ENCODE measurements around the gene ELP4.
"Not testable (repeated sequence)": the region's sequence is repeated elsewhere in the genome, so short reads cannot be mapped to it uniquely, and the experiment has no call there.

Gene ELP4, protein sequence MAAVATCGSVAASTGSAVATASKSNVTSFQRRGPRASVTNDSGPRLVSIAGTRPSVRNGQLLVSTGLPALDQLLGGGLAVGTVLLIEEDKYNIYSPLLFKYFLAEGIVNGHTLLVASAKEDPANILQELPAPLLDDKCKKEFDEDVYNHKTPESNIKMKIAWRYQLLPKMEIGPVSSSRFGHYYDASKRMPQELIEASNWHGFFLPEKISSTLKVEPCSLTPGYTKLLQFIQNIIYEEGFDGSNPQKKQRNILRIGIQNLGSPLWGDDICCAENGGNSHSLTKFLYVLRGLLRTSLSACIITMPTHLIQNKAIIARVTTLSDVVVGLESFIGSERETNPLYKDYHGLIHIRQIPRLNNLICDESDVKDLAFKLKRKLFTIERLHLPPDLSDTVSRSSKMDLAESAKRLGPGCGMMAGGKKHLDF

GRCh38 chr11:31509429-31510345 is at the start of gene ELP4, which contains the start of gene IMMP1L:
ELP4 (plus strand) TSS chr11:31509767; CDS start chr11:31509785, 18 bp downstream.
IMMP1L (minus strand) TSS chr11:31509622; CDS start chr11:31463276, 46,346 bp downstream.
- DNase-seq (ENCODE audit: low spot score), result peak; percentile 97

DNA sequence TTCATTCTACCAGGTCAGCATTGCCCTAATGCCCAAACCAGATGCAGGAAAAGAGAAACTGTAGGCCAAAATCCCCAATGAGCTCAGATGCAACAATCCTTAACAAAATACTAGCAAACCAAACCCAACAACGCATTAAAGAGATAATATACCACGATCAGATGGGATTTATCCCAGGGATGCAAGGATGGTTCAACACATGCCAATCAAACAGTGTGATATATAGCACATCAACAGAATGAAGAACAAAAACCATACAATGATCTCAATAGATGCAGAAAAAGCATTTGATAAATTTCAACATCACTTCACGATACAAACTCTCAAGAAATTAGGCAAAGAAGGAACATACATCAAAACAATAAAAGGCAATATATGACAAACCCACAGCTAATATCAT is 45.1 kb upstream of the ELP4 start:
- DNase-seq (ENCODE audit: low spot score), result no peak

- DNase-seq (ENCODE audit: low spot score), result no peak
These were observed 35.5 kb upstream of the ELP4 start for GRCh38 chr11:31474083-31474482.

DNA sequence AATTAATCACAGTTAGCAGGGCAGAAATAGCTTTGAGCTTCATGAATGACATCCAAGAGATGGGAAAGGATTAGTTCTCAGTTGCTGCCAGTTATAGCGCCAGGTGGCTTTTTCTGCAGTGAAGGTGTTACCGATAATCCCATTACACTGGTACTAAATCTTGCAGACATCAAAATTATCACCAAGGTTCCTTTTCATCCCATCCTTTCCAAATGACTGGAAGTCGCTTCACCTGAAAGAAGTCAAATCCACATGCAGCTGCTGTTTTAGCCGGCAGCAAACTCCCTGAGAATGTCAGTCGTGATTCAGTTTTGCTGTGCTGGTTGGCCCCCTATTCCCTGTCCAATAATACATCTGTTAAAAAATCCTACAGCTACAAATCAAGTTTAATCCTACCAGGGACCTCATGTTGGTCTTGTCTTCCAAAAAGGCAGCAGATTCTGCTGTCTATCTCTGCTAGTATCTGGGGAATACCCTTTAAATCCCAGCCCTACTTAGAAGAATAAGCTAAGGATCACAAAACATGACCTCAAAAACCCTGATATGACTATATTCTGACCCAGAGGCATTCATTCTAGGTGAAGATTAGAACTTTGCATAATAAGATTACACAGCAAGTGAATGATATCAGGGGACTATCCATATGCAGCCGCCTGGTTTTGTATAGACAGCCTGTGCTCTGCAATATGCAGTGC is 31.9 kb upstream of the ELP4 start:
- DNase-seq (ENCODE audit: low spot score), result no peak

- no peak for DNase-seq (ENCODE audit: low spot score)
These were observed 31.4 kb upstream of the ELP4 start for GRCh38 chr11:31478223-31478590.

- DNase-seq (ENCODE audit: low spot score), result no peak
These were observed 30.5 kb upstream of the ELP4 start for GRCh38 chr11:31479066-31479465.

DNA sequence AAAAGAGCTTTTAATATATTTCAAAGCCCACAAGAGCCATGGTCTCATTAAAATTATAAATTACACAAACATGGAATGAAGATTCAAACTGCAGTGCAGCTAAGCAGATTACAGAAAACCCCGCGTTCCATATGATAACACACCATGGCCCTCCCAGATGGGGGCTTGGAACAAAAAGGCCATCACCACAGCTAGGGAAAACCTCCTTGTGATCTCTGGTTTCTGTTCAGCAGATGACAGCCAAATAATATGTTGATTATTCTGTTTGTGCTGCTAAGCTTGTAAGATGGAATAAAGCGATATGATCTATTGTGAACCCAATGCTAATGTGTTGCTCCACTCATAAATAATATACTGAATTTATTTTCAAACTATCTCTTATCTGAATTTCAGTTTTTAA is 28.6 kb upstream of the ELP4 start:
- no peak for DNase-seq (ENCODE audit: low spot score)

DNA sequence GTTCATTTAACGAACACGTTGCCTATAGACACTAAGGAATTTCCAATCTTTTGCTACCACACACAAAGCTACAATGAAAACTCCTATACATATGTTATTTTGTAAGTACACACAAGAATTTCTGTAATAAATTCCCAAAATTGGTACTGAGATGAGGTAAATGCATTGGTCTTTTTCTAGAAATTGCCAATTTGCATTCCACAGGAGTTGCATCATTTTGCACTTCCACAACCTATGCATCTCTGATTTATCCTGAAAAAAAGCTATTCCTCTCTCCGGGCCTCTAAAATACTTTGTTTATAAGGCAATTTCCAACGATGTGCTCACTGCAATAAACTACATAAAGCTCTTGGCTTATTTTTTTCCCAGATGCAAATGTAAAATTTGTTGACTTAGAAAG is 25.1 kb upstream of the ELP4 start:
- DNase-seq (ENCODE audit: low spot score), result no peak

DNA sequence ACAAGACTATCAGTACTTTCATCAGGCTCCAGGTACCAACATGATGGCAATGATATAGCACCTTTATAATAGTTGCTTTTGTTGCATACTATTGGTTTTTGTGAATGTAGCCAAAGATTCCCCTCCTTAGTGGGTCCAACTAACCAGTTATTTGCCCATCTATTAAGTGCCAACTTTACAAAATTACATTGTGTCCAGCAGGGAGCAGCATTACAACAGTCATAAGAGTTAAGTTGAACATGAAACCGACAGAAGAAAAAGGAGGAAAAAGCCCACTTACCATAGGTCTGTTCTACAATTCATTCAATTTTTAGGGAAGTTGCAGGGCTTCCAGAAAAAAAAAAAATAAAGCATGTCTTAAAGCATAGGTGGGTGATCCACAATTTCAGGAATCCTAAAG is 21.7 kb upstream of the ELP4 start:
- DNase-seq (ENCODE audit: low spot score), result peak; percentile 56

- DNase-seq (ENCODE audit: low spot score), result peak; percentile 15
These were observed 17.1 kb upstream of the ELP4 start for GRCh38 chr11:31492320-31492913.

GRCh38 chr11:31493235-31493634 is 16.3 kb upstream of the ELP4 start:
- DNase-seq (ENCODE audit: low spot score), result no peak

DNA sequence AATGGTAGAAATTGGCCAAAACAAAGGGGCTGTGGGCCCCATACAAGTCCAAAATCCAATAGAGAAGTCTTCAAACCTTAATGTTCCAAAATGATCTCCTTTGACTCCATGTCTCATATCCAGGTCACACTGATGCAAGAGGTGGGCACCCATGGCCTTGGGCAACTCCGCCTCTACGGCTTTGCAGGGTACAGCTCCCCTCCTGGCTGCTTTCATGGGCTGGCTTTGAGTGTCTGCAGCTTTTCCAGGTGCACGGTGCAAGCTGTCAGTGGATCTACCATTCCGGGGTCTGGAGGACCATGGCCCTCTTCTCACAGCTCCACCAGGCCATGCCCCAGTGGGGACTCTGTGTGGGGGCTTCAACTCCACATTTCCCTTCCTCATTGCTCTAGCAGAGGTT is 15.8 kb upstream of the ELP4 start:
- not testable (repeated sequence) for DNase-seq (ENCODE audit: low spot score)

- DNase-seq (ENCODE audit: low spot score), result no peak
These were observed 9.9 kb upstream of the ELP4 start for GRCh38 chr11:31499576-31500178.

GRCh38 chr11:31500560-31500959 is 9.0 kb upstream of the ELP4 start:
- no peak for DNase-seq (ENCODE audit: low spot score)

- no peak for DNase-seq (ENCODE audit: low spot score)
These were observed 527 bp upstream of the ELP4 start for GRCh38 chr11:31509051-31509428.

- no peak for DNase-seq (ENCODE audit: low spot score)
These were observed 2.5 kb downstream of the ELP4 start for GRCh38 chr11:31512117-31512516.

DNA sequence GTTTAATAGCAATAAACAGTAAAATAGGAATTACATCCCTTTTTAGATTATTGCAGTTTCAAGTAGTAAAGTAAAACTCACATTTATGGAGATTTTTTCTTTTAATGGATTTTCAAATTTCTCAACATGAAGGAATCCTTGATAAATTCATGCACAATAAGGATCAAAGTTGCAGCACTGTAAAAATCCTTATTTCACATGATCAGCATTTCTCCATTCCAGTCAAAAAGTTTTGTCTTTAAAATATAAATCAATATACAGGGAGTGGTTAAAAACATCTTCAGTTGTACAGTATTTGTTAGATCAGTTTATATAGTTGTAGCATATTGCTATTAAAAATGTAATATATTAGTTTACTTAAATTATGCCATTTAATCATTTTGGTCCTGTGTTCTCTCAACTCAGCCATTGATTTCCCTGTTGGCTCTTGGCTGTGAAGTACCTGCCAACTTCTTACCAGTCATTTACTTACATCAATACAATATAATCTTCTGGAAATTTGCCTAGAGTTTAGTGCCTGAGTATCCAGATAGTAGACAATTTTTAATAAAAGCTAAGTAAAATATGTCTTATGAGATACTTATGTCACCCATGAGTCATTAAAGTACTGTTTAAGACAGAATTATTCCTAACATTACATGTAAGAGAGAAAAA is 12.1 kb downstream of the ELP4 start:
- DNase-seq (ENCODE audit: low spot score), result no peak

DNA sequence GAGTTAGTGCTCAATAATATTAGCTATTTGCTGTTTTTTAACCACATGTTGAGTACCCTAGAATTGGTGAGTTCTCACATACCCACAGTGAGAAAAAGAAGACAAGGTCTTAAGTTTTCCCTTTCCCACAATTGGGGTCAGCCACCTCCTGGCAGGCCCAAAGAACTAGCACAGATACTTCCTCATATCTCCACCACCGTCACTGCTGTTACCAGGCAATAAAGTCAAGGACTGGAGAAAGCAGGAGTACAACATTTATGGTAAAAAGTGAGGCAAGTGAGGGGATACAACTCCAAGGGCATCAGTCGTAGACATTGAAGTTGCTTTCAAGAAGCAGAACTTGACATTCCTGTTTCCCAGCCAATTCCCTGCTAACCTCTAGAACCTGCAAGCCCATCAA is 19.6 kb downstream of the ELP4 start:
- DNase-seq (ENCODE audit: low spot score), result no peak

- no peak for DNase-seq (ENCODE audit: low spot score)
These were observed 20.1 kb downstream of the ELP4 start for GRCh38 chr11:31529701-31530100.

GRCh38 chr11:31531293-31531692 is 21.7 kb downstream of the ELP4 start:
- DNase-seq (ENCODE audit: low spot score), result no peak

DNA sequence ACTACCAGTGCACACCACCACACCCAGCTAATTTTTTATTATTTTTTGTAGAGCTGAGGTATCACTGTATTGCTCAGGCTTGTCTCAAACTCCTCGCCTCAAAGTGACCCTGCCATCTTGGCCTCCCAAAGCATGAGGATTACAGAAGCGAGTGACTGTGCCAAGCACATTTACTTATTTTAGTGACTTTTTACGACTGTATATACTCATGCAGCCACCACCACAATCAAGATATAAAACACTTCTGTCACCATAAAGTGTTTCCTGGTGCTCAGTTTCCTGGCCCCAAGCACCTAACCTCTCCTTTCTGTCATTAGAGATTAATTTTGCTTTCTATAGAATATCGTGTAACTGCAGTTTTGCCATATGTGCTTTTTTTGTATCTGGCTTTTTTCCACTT is 25.9 kb downstream of the ELP4 start:
- no peak for DNase-seq (ENCODE audit: low spot score)

Data from kidney tubule cell (primary cell).